Lung (tissue), 12 donors: ENCODE data around the gene SLFN14. TPM values are rescaled to one million over a fixed set of nuclear protein-coding genes. Genes with fewer than 3 reads are reported as not detected.

Experiments used
- ATAC-seq: fragments of 200-7000 bp; cut with Tn5 transposase; one replicate; pipeline ENCODE4 v1.9.1; 2020; ENCODE audit warnings: moderate number of reproducible peaks; ENCODE audit not compliant: insufficient read depth, low FRiP score
- DNase-seq, 3 donors: peaks; one replicate each; pipeline ENCODE4 v3.0.0-alpha.2; 2013 to 2017
- H3K27ac ChIP-seq, 2 donors: one replicate each; pipeline ENCODE4 v1.5.1; 2013; ENCODE audit warnings: mild to moderate bottlenecking in 2 of 2, moderate library complexity in 2 of 2, control low read depth in 1 of 2, inconsistent platforms in 1 of 2, low read depth in 1 of 2, low read length in 1 of 2
- H3K27me3 ChIP-seq, 3 donors: one replicate each; pipeline ENCODE4 v1.5.1; 2013; ENCODE audit warnings: low read length in 2 of 3; ENCODE audit not compliant: control insufficient read depth in 3 of 3, insufficient read depth in 3 of 3
- H3K36me3 ChIP-seq, 4 donors: one replicate each; pipeline ENCODE4 v1.5.1; 2013; ENCODE audit warnings: low read length in 4 of 4, mild to moderate bottlenecking in 1 of 4, moderate library complexity in 1 of 4; ENCODE audit not compliant: control insufficient read depth in 4 of 4, insufficient read depth in 4 of 4
- H3K4me1 ChIP-seq, 5 donors: one replicate each; pipeline ENCODE4 v1.5.1; 2013; ENCODE audit warnings: low read length in 5 of 5, mild to moderate bottlenecking in 2 of 5, moderate library complexity in 1 of 5; ENCODE audit not compliant: control insufficient read depth in 5 of 5, insufficient read depth in 5 of 5
- H3K4me3 ChIP-seq: one replicate; pipeline ENCODE4 v1.5.1; 2013; ENCODE audit warnings: mild to moderate bottlenecking, control low read depth, moderate library complexity
- H3K9ac ChIP-seq, 2 donors: one replicate each; pipeline ENCODE4 v1.5.1; 2013; ENCODE audit warnings: low read length in 2 of 2, control low read depth in 1 of 2; ENCODE audit not compliant: insufficient read depth in 1 of 2
- H3K9me3 ChIP-seq, 4 donors: one replicate each; pipeline ENCODE4 v1.5.1; 2013; ENCODE audit warnings: low read length in 3 of 4, mild to moderate bottlenecking in 1 of 4, moderate library complexity in 1 of 4; ENCODE audit not compliant: control insufficient read depth in 4 of 4, insufficient read depth in 3 of 4
- CTCF ChIP-seq: IDR thresholded peaks from 2 replicates; pipeline ENCODE4 v1.5.1; 2012; ENCODE audit warnings: mild to moderate bottlenecking; ENCODE audit errors: control extremely low read depth, extremely low read depth
- WGBS, 2 donors: extraction: QIAGEN DNeasy Blood & Tissue Kit; methylation state at CpG; one replicate each; pipeline ENCODE4 v1.1.7; 2013; 5-methylcytosine and 5-hydroxymethylcytosine counted together
- polyA plus RNA-seq, 2 donors: library from polyadenylated mRNA; stranded (reverse); fragments of 200-250 nt; gene quantifications; one replicate each; pipeline ENCODE4 v1.2.1, GENCODE V29; 2013
- total RNA-seq, 2 donors: library from RNA; depleted of rRNA in 1 of 2; stranded (reverse); fragments of >200 nt in 1 of 2; gene quantifications; one replicate each; pipeline ENCODE4 v1.2.1, GENCODE V29; 2014 to 2021
- donor health status: control.
- donor health status: control.
- donor health status: Bipolar disorder and iron deficiency.
- donor health status: healthy.
- donor health status: DM: yes; HTN: yes; CAD: no.

The SLFN14 gene
- total and polyA plus RNA-seq, 4 donors: 0.34 to 2.3 TPM; not detected in 2

DNA sequence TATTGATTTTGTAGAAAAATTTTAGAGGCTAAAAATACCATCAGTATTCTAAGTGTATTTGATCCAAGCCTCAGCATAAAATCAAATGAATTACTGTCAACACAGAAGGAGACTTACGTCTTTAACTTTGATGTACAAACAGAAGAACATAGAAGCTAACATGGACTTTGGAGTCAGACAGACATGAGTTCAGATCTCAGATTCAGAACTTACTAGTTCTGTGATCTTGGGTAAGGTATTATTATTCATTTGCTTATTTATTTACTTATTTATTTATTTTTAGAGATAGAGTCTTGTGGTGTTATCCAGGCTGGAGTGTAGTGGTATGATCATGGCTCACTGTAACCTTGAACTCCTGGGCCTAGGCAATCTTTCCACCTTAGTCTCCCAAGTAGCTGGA lies 19.2 kb downstream of the SLFN14 start:
- H3K4me1 ChIP-seq: peaks cover 0 to 44% (median 8%) of the 10 kb centered on the region in 5 donors
- no peaks in the 10 kb centered on the region for H3K36me3 ChIP-seq
- peak overlapping the region in 1 of 2 donors; percentile 27 for H3K9ac ChIP-seq
- no peak for TF ChIP-seq CTCF
- 10 to 15% methylated on average over 1 of the region's 1 CpG for WGBS, 2 donors
- DNase-seq (no peak), ATAC-seq (no peak)
- H3K27ac ChIP-seq: peak overlapping the region in 1 of 2 donors; percentile 6
- H3K4me3 ChIP-seq: no peak overlapping the region
- H3K9me3 ChIP-seq: no peaks in the 10 kb centered on the region
- peaks cover 0 to 3% (median 0%) of the 10 kb centered on the region in 3 donors for H3K27me3 ChIP-seq

GRCh38 chr17:35540589-35541404 lies 19.8 kb downstream of the SLFN14 start:
- DNase-seq: peak in 2 of 3 donors; percentile 71 to 72
- Histone ChIP-seq H3K4me3 (peak overlapping the region; percentile 39), H3K36me3 (no peaks in the 10 kb centered on the region), H3K27ac (peak overlapping the region; percentile 33 to 94), H3K4me1 (peaks cover 0 to 49% (median 8%) of the 10 kb centered on the region in 5 donors), H3K9ac (peak overlapping the region in 1 of 2 donors; percentile 27), H3K27me3 (peaks cover 0 to 3% (median 0%) of the 10 kb centered on the region in 3 donors), H3K9me3 (no peaks in the 10 kb centered on the region)
- peak; percentile 24 for ATAC-seq
- TF ChIP-seq CTCF: no peak
- WGBS, 2 donors: 9 to 20% methylated on average over 8 of the region's 8 CpGs

DNA sequence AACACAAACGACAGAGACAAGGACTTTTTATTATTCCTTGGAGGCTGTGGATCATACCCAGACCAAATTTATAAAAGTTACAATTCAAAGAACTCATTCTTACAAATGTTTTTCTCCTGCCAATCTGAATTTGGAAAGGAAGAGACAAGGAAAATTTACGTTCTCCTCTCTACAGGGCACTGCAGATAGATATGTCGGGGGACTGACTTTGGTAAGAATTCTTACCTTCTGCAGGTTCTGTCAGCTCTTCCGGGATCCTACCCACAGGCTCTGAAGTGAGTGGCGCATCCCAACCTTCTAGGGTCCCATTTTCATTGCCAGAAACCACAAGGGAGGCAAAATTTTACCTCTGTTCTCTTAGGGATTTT lies 21.0 kb downstream of the SLFN14 start:
- H3K36me3 ChIP-seq: no peaks in the 10 kb centered on the region
- H3K27me3 ChIP-seq: no peaks in the 10 kb centered on the region
- WGBS, 2 donors: 43 to 44% methylated on average over 5 of the region's 5 CpGs
- H3K9me3 ChIP-seq: no peaks in the 10 kb centered on the region
- no peak overlapping the region for H3K4me3 ChIP-seq
- no peak overlapping the region for H3K9ac ChIP-seq
- no peak for DNase-seq
- H3K27ac ChIP-seq: peak overlapping the region in 1 of 2 donors; percentile 71
- TF ChIP-seq CTCF: no peak
- no peak for ATAC-seq
- H3K4me1 ChIP-seq: peaks cover 0 to 52% (median 8%) of the 10 kb centered on the region in 5 donors
